Activated naive CD4-positive, alpha-beta T cell (primary cell): ENCODE measurements around the gene TLE2.

Experiments used
- DNase-seq, 4 experiments: peaks; one replicate each; lab custom pipeline; 2025; lab: John Stamatoyannopoulos, UW

TLE2 gene

DNA sequence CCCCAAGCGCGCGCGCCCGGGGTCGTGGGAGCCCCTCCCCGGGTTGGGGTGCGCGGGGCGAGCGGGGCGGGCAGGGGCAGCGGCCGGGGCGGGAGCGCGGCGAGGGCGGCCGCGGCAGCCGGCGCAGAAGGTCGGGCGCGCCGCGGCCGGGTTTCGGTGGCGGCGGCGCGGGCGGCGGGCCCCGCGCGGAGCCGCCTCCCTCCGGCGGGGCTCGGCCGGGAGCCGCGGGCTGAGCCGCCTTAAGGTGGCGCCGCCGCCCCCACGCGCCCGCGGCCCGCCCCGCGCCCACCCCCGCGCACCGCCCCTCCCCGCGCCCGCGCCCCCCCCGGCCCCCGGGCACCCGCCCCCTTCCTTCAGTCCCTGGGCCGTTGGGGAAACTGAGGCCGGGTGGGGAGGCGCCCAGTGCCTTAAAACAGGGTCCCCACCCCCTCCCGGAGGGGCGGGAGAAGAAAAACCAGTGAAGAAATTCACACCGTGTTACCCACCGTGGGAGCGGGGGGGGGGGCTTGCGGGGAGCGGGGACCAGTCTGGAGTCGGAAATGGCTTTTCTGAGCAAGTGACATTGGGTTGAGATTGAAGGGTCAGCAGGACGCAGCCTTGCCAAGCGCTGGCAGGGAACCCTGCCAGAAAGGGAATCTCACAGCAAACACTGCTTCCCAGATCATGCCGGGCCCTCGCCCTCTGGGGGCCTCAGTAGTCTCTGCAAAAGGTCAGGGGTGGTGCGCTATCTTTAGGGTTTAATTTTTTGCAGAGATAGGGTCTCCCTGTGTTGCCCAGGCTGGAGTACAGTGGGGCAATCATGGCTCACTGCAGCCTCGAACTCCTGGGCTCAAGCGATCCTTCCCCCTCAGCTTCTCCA lies at the start of gene TLE2:
Gene TLE2 (minus strand): TSS at position 216 of the 859 bp plus-strand sequence. CDS start 376 bp downstream, outside the sequence.
- peak in 1 of 4 experiments; percentile 20 for DNase-seq

DNA sequence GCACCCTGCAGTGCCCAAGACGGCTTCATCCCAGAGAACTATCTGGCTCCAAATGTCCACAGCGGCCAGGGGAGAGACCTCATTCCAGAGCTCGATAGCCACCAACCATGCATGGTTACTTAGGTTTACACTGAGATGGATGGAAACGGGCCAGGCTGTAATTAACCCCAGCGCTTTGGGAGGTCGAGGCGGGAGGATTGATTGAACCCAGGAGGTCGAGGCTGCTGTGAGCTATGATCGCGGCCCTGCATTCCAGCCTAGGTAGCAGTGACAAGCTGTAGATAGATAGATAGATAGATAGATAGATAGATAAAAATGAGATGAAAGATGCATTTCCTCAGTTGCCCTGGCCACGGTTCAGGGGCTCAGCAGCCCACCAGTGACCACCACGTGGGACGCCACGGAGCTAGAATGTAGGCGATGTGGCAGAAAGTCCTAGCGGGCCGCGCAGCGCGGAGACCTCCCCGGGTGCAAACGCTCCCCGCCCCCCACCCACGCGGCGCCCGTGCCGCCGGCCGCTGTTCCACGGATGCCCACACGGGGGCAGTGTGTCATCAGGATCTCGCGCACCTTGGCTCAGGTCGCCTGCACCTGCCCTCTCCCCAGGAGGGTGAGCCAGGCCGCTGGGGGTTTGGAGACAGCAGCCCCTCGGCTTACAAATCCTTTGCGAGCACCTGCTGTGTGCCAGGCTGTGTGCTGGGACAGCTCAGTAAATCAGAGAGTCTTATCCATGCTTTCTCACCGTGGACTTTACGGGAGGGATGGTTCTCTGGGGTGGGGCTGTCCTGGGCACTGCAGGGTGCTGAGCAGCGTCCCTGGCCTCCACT lies 46.7 kb upstream of the TLE2 start:
- peak; percentile 64 to 80 (median 74) for DNase-seq

DNA sequence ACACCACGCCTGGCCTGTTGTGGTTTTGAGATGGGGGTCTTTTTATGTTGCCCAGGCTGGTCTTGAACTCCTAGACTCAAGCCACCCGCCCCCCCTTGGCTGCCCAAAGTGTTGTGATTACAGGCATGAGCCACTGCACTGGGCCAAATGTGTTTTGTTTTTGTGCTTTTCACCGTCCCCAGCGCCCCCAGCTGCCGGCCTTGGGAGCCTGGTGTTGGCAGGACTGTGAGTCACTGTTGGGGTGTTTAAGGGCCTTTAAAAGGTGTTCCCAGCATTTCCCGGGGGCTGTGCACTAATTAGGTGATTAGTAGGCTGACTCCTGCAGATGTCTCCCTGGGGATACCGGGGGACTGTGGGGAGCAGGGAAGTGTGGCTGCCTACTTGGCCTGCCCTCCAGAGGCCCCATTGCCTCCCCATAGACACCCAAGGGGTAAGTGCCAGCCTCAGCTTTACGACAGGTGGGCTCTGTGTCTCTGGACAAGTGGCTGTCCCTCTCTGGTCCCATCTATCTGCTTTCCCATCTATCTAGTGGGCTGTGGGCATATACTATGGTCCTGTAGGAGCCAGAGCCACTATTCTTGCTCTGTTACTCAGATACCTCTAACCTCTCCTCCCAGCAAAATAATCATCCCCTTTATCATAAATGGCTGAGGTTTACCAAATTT lies 45.0 kb upstream of the TLE2 start:
- no peak for DNase-seq

DNA sequence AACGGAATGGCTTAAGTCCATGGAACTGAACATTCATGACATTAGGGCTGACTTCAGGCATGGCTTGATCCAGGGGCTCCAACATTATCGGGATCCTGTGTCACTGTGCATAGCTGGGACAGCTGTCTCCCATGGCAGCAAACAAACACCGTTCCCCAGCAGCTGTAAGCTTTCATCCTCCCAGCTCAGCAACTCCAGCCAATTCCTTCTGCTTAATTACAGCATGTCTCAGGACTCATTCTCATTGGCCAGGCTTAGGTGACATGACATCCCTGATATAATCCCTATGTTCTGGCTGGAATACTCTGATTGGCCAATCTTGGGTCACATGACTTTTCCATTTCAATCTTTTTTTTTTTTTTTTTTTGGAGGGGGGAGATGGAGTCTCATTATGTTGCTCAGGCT lies 44.1 kb upstream of the TLE2 start:
- DNase-seq, result no peak

DNA sequence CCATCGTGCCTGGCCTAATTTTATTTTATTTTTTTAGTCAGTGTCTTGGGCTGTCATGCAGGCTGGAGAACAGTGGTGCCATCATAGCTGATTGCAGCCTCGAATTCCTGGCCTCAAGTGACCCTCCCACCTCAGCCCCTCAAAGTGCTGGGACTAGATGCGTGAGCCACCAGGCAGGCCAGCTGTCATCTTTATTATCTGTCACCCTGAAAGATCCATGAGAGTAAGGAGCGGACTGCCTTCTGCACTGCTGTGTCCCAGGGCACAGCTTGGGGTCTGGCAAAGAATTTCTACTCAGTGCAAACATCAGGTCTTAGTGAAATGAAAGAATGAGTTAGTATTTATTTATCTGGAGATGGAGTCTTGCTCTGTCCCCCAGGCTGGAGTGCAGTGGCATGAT lies 42.7 kb upstream of the TLE2 start:
- DNase-seq, result no peak

DNA sequence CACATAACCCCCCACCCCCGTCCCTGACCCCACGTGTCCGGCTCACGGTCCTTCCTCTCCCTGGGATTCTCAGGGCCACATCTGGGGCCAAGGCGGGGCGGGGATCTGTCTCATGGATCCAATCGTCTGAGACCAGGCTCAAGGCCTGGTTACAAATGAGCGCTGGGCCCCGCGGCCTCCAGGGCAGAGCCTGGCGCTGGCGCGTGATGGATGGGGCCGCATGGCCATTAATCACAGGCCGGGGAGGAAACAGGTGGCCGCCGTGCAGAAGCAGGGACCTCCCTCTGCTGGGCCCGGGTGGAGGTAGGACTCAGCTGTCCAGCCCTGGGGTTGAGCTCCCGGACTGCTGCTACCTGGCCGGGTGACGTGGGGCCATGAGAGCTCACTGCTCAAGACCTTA lies 39.0 kb upstream of the TLE2 start:
- no peak for DNase-seq

DNA sequence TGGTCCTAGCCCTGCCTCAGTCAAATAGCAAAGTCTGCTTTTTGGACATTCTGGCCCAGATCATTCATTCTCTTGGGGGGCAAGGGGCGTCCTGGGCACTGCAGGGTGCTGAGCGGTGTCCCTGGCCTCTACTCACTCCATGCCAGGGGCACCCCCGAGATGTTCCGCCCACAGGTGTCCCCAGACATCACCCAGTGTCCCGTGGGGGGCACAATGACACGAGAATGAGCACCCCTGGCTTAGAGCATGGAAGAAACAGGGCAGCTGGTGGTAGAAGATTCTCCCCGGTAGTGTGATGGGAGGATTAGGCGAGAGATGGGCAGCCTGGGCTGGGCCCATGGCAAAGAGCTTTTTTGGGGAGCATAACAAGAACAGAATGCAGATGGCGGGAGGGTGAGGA lies 38.5 kb upstream of the TLE2 start:
- DNase-seq, result no peak

DNA sequence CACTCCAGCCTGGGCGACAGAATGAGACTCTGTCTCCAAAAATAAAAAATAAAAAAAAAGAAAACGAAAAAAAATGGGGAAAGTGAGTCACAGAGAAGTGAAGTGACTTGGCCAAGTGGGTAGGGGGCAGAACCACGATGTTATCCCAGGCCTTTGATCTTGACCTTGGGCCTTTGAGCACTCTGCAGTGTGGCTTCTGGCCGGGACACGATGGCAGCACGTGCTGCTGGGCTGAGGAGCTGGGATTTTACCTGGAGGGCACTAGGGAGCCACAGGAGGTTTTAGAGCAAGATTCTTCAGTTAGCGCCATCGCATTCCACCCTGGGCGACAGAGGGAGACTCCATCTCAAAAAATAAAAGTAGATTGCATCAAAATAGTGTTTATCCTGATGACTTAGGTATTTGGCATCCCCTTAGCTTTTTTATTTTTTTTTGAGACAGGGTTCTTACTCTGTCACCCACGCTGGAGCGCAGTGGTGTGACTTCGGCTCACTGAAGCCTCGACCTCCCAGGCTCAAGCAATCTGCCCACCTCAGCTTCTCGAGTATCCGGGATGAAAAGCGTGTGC lies 37.5 kb upstream of the TLE2 start:
- no peak for DNase-seq

DNA sequence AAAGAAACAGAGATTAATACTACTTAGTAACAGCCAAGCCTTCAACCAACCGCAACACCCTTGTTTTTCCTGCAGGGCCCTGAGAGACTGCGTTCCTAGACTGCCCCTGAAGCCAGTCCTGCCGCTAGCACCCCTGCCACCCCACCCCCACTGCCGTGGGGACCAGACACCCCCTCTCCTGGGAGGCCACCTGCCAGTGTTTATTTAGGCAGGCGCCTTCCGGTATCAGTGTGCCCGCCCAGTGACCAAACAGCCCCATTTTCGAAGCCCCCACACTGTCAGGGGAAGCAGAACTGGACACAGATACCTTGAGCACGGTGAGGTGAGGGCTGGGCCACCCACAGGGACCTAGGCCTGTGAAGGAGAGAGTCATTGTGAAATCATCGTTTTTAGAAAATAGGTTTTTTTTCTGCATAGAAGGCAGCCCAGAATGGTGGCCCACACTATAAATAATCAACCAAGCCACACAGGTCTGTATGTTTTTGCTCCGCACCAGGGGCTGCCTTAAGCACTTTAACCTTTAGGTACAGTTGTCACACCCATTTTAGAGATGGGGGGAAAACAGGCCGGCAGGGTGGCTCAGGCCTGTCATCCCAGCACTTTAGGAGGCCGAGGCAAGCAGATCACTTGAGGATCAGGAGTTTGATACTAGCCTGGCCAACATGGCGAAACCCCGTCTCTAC lies 36.7 kb upstream of the TLE2 start:
- DNase-seq, result no peak

DNA sequence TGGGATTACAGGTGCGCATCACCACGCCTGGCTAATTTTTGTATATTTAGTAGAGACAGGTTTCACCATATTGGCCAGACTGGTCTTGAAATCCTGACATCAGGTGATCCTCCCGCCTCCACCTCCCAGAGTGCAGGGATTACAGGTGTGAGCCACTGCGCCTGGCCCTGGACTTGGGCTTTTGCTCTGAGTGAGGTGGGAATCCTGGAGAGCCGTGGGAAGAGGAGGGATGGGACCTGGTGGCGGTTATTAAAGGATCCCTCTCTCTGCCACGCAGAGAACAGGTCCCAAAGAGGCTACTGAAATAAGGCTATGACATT lies 34.9 kb upstream of the TLE2 start:
- no peak for DNase-seq

DNA sequence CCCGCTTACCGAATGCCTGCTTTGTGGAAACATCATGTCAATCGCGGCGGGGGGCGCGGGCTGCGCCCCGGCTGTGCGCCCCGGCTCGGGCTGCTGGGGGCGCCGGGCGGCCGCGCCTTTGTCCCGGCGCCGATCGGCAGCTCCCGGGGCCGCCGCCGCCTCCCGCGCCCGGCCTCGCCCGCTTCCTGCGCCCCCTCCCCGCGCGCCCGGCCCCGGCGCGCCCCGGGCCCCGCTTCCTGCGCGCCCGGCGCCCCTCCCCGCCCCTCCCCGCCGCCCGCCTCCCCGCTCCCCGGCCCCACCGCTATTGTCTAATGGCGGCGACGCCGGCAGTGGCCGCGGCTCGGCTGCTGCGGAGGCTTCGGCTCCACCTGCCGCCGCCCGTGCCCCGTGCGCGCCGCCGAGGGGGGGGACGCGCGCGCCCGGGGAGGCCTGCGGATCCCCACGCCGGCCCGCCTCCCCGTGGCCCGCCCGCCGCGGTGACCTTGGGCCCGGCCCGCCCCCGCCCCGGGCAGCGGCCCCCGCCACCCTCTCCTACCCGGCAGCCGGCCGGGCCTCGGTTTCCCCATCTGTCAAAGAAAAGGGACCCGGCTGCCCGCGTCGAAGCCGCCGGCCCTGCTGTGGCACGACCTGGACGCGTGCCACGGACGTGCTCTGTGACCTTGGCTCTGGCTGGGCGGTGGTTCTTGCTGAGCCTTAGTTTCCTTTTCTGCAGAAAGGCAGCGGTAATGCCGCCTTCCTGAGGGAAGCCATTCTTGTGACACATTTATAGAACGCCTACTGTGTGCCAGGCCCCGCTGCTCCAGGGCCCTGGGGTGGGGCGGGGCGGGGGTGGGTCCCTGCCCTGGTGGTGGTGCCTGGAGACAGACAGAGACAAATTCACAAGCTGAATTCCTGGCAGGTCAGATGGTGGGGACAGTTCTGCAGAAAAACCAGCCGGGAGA lies 33.4 kb upstream of the TLE2 start, which contains the start of gene TLE5:
Gene TLE5 (minus strand): TSS at position 331 of the 941 bp plus-strand sequence. CDS start 295 bp downstream, at position 36.
- DNase-seq, result peak in 3 of 4 experiments; percentile 48 to 74 (median 51)

DNA sequence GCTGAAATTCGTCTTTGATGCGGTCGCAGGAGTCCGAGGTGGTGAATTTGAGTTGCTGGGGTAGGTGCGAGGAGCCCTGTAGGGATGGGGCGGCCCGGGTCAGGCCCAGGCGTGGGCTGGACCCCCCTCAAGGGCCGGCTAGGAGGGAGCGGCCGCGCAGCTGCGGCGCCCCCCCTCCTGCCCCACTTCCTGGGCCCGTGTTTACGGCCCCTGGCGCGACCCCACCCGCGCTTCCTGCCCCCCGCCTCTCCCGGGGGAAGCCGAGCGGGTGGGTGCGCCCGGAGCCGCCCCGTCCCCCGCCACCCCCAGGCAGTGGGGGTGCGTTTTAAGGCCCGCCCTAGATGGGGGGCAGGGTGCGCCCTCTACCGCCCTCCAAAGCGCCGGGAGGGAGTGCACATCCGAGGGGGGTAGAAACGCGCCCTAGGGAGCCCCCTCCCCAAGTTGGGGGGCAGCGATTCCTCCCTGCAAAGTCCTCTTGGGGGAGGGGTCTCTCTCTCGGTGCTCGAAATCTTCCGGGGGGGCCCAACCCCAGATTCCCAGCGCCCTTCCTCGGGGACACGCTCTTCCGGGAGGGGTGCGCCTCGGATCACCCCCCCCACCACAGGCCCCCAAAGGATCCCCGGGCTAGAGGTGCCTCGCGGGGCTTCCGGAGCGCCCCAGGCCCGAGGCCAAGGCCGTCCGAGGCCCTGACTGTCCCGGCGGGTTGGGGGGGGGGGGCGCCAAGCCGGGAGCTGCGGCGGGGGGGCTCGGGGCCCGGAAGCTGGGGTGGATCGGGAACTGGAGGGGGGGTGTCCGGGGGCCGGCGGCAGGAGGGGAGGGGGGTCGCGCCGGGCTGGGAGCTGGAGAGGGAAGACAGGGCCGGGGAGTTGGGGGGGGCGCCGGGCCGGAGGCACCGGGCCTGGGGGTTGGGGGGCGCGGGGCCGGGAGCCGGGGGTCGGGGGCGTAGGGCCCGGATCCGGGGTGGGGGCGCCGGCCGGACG lies 32.4 kb upstream of the TLE2 start:
- peak in 2 of 4 experiments; percentile 76 to 83 for DNase-seq

DNA sequence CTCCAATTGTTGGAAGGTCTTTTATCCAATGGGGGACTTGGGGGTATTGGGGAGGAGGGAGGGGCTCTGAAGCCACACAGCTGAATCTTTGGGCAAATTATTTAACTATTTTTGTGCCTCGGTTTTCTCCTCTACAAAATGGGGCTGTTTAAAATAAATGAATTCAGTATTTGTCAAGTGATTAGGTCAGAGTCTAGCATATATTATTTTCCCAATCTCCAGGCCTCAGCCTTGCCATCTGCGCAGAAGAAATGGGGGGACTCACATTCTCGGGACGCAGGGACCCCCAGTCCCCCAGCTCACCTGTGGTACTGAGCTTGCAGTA lies 31.7 kb upstream of the TLE2 start:
- DNase-seq, result no peak

DNA sequence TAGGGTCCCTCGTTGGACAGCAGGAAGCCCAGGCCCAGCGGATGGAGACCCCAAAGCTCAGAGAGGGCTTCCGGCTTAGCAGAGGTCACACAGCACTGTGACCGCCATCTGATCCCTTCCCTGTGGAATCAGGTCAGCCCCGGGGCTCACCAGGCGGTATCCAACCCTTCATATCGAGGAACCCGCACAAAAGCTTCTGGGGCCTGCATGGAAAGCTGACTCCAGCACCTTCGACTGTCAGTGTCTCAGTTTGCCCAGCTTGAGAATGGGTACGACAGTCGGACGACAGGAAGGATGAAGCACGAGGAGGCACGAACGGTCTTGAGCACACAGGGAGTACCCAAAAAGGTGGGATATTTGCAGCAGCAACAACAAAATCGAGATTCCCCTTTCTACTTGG lies 30.6 kb upstream of the TLE2 start:
- no peak for DNase-seq

DNA sequence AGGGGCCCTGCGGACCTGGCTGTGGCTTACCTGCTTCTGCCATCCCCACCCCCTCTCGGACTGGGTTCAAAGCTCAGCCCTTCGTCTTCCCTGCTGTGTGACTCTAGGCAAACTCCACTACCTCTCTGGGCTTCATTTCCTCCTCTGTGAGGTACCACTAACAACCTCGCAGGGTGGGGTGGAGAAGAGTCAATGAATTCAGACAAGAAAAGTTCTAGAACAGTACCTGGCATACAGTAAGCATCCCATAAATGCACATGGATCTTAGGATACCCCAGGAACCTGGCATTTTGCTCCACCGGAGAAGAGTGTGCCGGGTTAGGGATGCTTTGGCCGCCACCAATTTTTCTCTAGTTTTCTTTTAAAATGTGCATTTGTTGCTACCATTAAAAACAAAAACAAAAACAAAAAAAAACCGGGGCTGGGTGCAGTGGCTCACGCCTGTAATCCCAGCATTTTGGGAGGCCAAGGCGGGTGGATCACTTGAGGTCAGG lies 29.8 kb upstream of the TLE2 start:
- no peak for DNase-seq

DNA sequence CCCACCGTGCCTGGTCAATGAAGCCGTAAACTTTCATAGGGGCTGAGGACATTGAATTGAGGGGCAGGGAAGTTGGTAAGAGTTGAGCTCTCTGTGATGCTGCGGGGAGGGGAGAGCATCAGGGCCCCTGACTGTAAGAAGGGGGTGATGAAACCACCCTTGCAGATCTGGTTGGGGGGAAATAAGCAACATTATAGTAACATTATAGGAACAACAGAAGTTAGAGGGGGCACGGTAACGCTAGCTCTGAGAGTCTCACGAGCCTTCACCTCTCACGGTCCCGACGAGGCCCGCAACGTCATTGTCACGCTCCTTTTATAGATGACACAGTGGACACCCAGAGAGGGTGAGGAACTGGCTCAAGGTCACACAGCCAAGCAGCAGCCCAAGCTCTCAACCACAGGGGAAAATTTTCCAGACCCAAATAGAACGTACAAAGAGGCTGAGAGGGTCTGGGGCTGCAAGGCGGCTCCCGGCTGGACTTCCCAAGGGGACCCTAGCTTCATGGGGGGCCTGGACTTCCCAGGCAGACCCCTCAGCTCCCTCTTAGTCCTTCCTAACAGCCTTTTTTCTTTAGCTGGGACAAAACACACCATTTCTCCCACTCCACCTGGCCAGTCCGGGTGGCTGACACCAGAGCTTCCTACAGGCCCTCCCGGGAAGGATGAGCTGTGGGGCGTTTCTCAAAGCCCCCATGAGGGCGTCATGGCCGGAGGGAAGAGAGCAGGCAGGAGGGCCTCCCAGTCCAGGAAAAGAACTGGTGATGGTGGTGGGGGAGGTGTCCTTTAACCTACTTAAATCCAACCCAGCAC lies 29.1 kb upstream of the TLE2 start:
- DNase-seq, result no peak

DNA sequence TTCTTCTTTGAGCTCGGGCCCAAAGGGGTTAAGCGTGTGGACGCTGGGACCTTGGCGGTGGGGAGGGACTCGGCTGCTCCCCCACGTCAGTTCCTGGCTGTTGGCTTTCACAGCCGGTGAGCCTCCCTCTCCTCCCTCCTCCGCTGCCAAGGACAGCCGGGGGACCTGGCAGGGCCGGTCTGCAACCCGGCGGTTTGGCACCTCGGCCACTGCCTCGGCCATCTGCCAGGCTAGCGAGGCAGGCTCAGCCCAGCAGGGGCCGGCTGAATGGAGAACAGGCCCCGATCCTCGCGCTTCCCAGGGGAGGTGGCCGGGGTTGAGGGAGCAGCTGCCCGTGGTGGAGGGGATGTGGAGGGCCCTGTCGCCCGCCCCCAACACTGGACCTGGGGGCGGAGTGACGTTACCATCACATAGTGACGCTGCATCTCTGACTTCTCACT lies 28.2 kb upstream of the TLE2 start:
- DNase-seq, result no peak

DNA sequence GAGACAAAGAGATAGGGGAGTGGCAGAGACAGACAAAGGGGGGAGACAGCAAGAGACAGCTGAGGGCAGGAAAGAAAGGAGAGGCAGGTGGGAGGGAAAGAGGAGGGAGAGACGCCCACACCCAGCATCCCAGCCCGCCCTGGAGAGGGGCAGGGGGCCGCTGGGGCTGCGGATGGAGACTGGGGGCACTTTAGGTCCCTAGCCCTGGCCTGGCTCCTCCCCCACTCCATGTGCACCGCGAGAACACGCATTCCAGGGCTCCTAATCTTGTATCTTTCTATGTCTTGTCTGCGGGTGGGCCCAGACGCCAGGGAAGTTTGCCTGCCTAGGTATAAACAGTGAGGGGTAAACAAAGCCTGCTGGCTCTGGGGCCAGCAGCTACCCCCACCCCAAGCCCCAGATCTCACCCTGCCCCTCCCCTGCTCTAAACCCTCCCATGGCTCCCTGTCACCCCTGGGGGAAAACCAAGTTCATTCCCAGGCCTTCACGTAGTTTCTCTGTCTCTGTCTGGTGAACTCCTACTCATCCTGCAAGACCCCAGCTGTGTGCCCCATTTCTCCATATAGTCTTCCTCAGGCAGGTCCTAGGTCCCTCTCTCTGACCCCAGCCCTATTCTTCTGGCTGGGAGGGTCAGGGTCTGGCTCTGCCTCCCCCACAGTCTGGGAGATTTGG lies 27.5 kb upstream of the TLE2 start:
- DNase-seq, result no peak
